Ishikawa (cell line): Measurements from ENCODE around the gene INPP5E.

Experiments
- CEBPB ChIP-seq: IDR thresholded peaks from 2 replicates; pipeline ENCODE4 v1.6.1; 2012
- EGR1 ChIP-seq: IDR thresholded peaks from 2 replicates; pipeline ENCODE4 v1.6.1; 2012
- EP300 ChIP-seq: IDR thresholded peaks from 2 replicates; pipeline ENCODE4 v1.6.1; 2012; ENCODE audit warnings: borderline replicate concordance
- FOXM1 ChIP-seq: IDR thresholded peaks from 2 replicates; pipeline ENCODE4 v1.6.1; 2012; ENCODE audit warnings: low read depth, borderline replicate concordance
- NFIC ChIP-seq: IDR thresholded peaks from 2 replicates; pipeline ENCODE4 v1.6.1; 2012
- RAD21 ChIP-seq: IDR thresholded peaks from 2 replicates; pipeline ENCODE4 v1.6.1; 2012; ENCODE audit warnings: low read depth
- TAF1 ChIP-seq: IDR thresholded peaks from 2 replicates; pipeline ENCODE4 v1.6.1; 2012; ENCODE audit warnings: low read depth, mild to moderate bottlenecking
- TEAD4 ChIP-seq: IDR thresholded peaks from 2 replicates; pipeline ENCODE4 v1.6.1; 2012
- YY1 ChIP-seq: IDR thresholded peaks from 2 replicates; pipeline ENCODE4 v1.6.1; 2012; ENCODE audit warnings: low read depth
- ZBTB7A ChIP-seq: IDR thresholded peaks from 2 replicates; pipeline ENCODE4 v1.6.1; 2012; ENCODE audit warnings: low read depth
- TF ChIP-seq, protein P1 (sequence below): IDR thresholded peaks from 2 replicates; pipeline ENCODE4 v1.6.1; 2012
- TF ChIP-seq, protein P2 (sequence below): IDR thresholded peaks from 2 replicates; pipeline ENCODE4 v1.6.1; 2012; ENCODE audit warnings: low read depth, mild to moderate bottlenecking

DNA sequence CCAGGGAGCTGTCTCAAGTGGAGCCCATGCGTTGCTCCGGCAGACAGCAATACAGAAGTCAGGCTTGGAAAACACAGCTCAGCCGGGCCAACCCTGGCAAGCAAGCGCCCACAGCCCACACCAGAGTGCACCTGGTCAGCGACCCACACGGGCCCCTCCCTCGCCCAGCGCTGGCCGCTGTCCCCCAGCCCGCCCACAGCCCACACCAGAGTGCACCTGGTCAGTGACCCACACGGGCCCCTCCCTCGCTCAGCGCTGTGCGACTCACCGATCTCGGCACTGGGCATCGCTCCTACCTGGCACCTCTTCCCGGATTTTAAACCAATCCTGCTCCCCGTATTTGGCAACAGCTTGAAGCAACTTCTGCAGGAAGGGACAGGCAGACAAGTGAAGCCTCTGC lies 52.4 kb downstream of the INPP5E start:
- TF ChIP-seq RAD21 (no peak), YY1 (no peak), CEBPB (no peak), FOXM1 (no peak), ZBTB7A (no peak), TAF1 (no peak), EP300 (no peak), NFIC (no peak), EGR1 (no peak), TEAD4 (no peak)
- TF ChIP-seq, protein P1, sequence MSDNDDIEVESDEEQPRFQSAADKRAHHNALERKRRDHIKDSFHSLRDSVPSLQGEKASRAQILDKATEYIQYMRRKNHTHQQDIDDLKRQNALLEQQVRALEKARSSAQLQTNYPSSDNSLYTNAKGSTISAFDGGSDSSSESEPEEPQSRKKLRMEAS = no peak
- TF ChIP-seq, protein P2, sequence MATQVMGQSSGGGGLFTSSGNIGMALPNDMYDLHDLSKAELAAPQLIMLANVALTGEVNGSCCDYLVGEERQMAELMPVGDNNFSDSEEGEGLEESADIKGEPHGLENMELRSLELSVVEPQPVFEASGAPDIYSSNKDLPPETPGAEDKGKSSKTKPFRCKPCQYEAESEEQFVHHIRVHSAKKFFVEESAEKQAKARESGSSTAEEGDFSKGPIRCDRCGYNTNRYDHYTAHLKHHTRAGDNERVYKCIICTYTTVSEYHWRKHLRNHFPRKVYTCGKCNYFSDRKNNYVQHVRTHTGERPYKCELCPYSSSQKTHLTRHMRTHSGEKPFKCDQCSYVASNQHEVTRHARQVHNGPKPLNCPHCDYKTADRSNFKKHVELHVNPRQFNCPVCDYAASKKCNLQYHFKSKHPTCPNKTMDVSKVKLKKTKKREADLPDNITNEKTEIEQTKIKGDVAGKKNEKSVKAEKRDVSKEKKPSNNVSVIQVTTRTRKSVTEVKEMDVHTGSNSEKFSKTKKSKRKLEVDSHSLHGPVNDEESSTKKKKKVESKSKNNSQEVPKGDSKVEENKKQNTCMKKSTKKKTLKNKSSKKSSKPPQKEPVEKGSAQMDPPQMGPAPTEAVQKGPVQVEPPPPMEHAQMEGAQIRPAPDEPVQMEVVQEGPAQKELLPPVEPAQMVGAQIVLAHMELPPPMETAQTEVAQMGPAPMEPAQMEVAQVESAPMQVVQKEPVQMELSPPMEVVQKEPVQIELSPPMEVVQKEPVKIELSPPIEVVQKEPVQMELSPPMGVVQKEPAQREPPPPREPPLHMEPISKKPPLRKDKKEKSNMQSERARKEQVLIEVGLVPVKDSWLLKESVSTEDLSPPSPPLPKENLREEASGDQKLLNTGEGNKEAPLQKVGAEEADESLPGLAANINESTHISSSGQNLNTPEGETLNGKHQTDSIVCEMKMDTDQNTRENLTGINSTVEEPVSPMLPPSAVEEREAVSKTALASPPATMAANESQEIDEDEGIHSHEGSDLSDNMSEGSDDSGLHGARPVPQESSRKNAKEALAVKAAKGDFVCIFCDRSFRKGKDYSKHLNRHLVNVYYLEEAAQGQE = no peak
